WTC11 (cell line): ENCODE results near the gene SLC39A3. TPM values are rescaled to one million over a fixed set of nuclear protein-coding genes. Genes with fewer than 3 reads are reported as not detected.

Experiments used
- ATAC-seq: fragments of 200-7000 bp; cut with Tn5 transposase; 2 replicates; pipeline ENCODE4 v1.10.0; 2021; ENCODE audit warnings: mild to moderate bottlenecking, moderate library complexity
- CTCF ChIA-PET: fragments of 300-600 bp; sonication (Branson Sonifier 250); formaldehyde crosslinking; loops from one replicate; lab custom pipeline; 2021; ENCODE audit warnings: antibody characterized with exemption; lab: Charles Lee
- POLR2A ChIA-PET: fragments of 350-600 bp; sonication (Branson Sonifier 250); formaldehyde crosslinking; loops from one replicate; lab custom pipeline; 2021; ENCODE audit warnings: antibody characterized with exemption; lab: Charles Lee
- DNase-seq: peaks from one replicate; pipeline ENCODE4 v3.0.0; 2021; ENCODE audit warnings: low spot score
- H3K27ac Mint-ChIP-seq: 2 replicates; pipeline ENCODE4 v1.8.0; 2021; ENCODE audit warnings: mixed read lengths
- H3K27me3 Mint-ChIP-seq: 2 replicates; pipeline ENCODE4 v1.8.0; 2021; ENCODE audit warnings: low read depth, mild to moderate bottlenecking, moderate library complexity, mixed read lengths
- H3K36me3 Mint-ChIP-seq: 2 replicates; pipeline ENCODE4 v1.8.0; 2021; ENCODE audit warnings: mixed read lengths
- H3K4me1 Mint-ChIP-seq: 2 replicates; pipeline ENCODE4 v1.8.0; 2022; ENCODE audit warnings: mixed read lengths
- H3K4me3 Mint-ChIP-seq: 2 replicates; pipeline ENCODE4 v1.8.0; 2021; ENCODE audit warnings: mild to moderate bottlenecking, moderate library complexity, mixed read lengths
- H3K9me3 Mint-ChIP-seq: 2 replicates; pipeline ENCODE4 v1.8.0; 2021; ENCODE audit warnings: mixed read lengths
- ATF2 ChIP-seq: sonication (generic); formaldehyde crosslinking; IDR thresholded peaks from 2 replicates; pipeline ENCODE4 v1.8.1; 2022; ENCODE audit warnings: low read depth, missing genetic modification reagents, borderline replicate concordance
- CDX4 ChIP-seq: fragments of 250-450 bp; sonication (Bioruptor Pico); IDR thresholded peaks from 2 replicates; pipeline ENCODE4 v1.9.0; 2021; ENCODE audit warnings: moderate library complexity, mild to moderate bottlenecking, inconsistent platforms, borderline replicate concordance
- E2F1 ChIP-seq: sonication (generic); formaldehyde crosslinking; IDR thresholded peaks from 2 replicates; pipeline ENCODE4 v1.8.0; 2022; ENCODE audit warnings: mild to moderate bottlenecking, missing genetic modification reagents
- E2F5 ChIP-seq: sonication (generic); formaldehyde crosslinking; IDR thresholded peaks from 2 replicates; pipeline ENCODE4 v1.8.1; 2022; ENCODE audit warnings: mild to moderate bottlenecking, moderate library complexity, missing genetic modification reagents
- FOXK1 ChIP-seq: sonication (generic); formaldehyde crosslinking; IDR thresholded peaks from 2 replicates; pipeline ENCODE4 v1.8.0; 2022; ENCODE audit warnings: mild to moderate bottlenecking, moderate library complexity, missing genetic modification reagents
- NFYB ChIP-seq: sonication (generic); formaldehyde crosslinking; conservative IDR thresholded peaks from 2 replicates; pipeline ENCODE4 v1.8.0; 2022; ENCODE audit warnings: low read depth, missing genetic modification reagents
- NR2C2 ChIP-seq: sonication (generic); formaldehyde crosslinking; IDR thresholded peaks from 2 replicates; pipeline ENCODE4 v1.8.0; 2022; ENCODE audit warnings: mild to moderate bottlenecking, missing genetic modification reagents
- NR3C1 ChIP-seq: sonication (generic); formaldehyde crosslinking; conservative IDR thresholded peaks from 2 replicates; pipeline ENCODE4 v1.8.1; 2023; ENCODE audit warnings: low read depth, mild to moderate bottlenecking, missing genetic modification reagents
- PRRX2 ChIP-seq: fragments of 250-450 bp; sonication (Bioruptor Pico); IDR thresholded peaks from 2 replicates; pipeline ENCODE4 v1.8.0; 2021; ENCODE audit warnings: mild to moderate bottlenecking
- RELA ChIP-seq: sonication (generic); formaldehyde crosslinking; IDR thresholded peaks from 2 replicates; pipeline ENCODE4 v1.8.1; 2022; ENCODE audit warnings: missing genetic modification reagents, mild to moderate bottlenecking, borderline replicate concordance
- SP1 ChIP-seq: sonication (generic); formaldehyde crosslinking; conservative IDR thresholded peaks from 2 replicates; pipeline ENCODE4 v1.8.1; 2022; ENCODE audit warnings: missing genetic modification reagents
- TP53 ChIP-seq: sonication (generic); formaldehyde crosslinking; IDR thresholded peaks from 2 replicates; pipeline ENCODE4 v1.8.1; 2023; ENCODE audit warnings: mild to moderate bottlenecking, missing genetic modification reagents
- ZNF121 ChIP-seq: sonication (generic); formaldehyde crosslinking; IDR thresholded peaks from 2 replicates; pipeline ENCODE4 v1.8.0; 2023; ENCODE audit warnings: missing genetic modification reagents
- ZNF512 ChIP-seq: sonication (generic); formaldehyde crosslinking; IDR thresholded peaks from 2 replicates; pipeline ENCODE4 v1.8.1; 2022; ENCODE audit warnings: missing genetic modification reagents, borderline replicate concordance
- total RNA-seq: library from RNA; stranded (reverse); gene quantifications from 3 replicates; pipeline ENCODE4 v1.2.3, GENCODE V29; 2021

SLC39A3 gene
- total RNA-seq, 1 experiment from 2014 or later, result 38.0 TPM

- ChIA-PET CTCF (interaction anchor here (0.6 to 2.1 kb wide), 10 partner anchors 24 to 695 kb away, joined by 3 to 13 read pairs (median 4); partner anchors contain the start of gene SGTA), POLR2A (interaction anchor here (1.4 kb wide), 1 partner anchor 19 kb away, joined by 4 read pairs; no protein-coding TSS in a partner anchor)
- no peaks in the 10 kb centered on the region for H3K9me3 Mint-ChIP-seq
- DNase-seq, result no peak
- H3K27me3 Mint-ChIP-seq, result peaks cover 23% of the 10 kb centered on the region
- H3K27ac Mint-ChIP-seq, result no peak overlapping the region
- no peaks in the 10 kb centered on the region for H3K36me3 Mint-ChIP-seq
- ATAC-seq, result no peak
- TF ChIP-seq ZNF512 (CRISPR knock-in tag) (no peak), E2F5 (CRISPR knock-in tag) (no peak), NFYB (CRISPR knock-in tag) (no peak), FOXK1 (CRISPR knock-in tag) (no peak)
- H3K4me3 Mint-ChIP-seq, result peak overlapping the region; percentile 79
- peaks cover 16% of the 10 kb centered on the region for H3K4me1 Mint-ChIP-seq
Observed at GRCh38 chr19:2700660-2701360, 39.0 kb downstream of the SLC39A3 start.

GRCh38 chr19:2699413-2700140, 40.2 kb downstream of the SLC39A3 start:
- Mint-ChIP-seq H3K27ac (no peak overlapping the region), H3K4me1 (peaks cover 16% of the 10 kb centered on the region), H3K36me3 (no peaks in the 10 kb centered on the region), H3K9me3 (no peaks in the 10 kb centered on the region), H3K27me3 (peaks cover 21% of the 10 kb centered on the region), H3K4me3 (no peak overlapping the region)
- TF ChIP-seq PRRX2, result no peak
- TF ChIP-seq ZNF121, result no peak
- no peak for TF ChIP-seq RELA (CRISPR knock-in tag)
- TF ChIP-seq ATF2, result no peak
- no peak for TF ChIP-seq SP1 (CRISPR knock-in tag)
- no peak for TF ChIP-seq NR3C1 (CRISPR knock-in tag)
- TF ChIP-seq NR2C2 (CRISPR knock-in tag), result no peak
- TF ChIP-seq E2F1, result no peak
- TF ChIP-seq CDX4 (CRISPR knock-in tag), result no peak
- no peak for TF ChIP-seq E2F5 (CRISPR knock-in tag)
- no peak for TF ChIP-seq TP53 (CRISPR knock-in tag)
- CTCF ChIA-PET, result interaction anchor here (1.1 to 1.8 kb wide), 2 partner anchors 51 to 63 kb away, joined by 4 read pairs; no protein-coding TSS in a partner anchor
- DNase-seq (no peak), ATAC-seq (no peak)
- POLR2A ChIA-PET, result interaction anchor here (0.6 kb wide), 1 partner anchor 20 kb away, joined by 3 read pairs; no protein-coding TSS in a partner anchor
